Transverse colon (tissue), 4 donors: ENCODE results near the gene IRGQ.

ENCODE experiments used
- CTCF ChIP-seq, 5 experiments: fragments of 200-600 bp in 3 of 5; fragments of 450-650 bp in 2 of 5; sonication (generic) in 3 of 5; IDR thresholded peaks; 1 replicate in 2 of 5; 2 replicates in 3 of 5; pipeline ENCODE4 v1.5.1; 2016 to 2017; ENCODE audit warnings: antibody characterized with exemption in 5 of 5, inconsistent platforms in 3 of 5, mild to moderate bottlenecking in 2 of 5, moderate library complexity in 1 of 5
- EP300 ChIP-seq: sonication (generic); formaldehyde crosslinking; IDR thresholded peaks from one replicate; pipeline ENCODE4 v1.6.1; 2017; ENCODE audit warnings: antibody characterized with exemption, low read depth
- POLR2A ChIP-seq: fragments of 450-650 bp; IDR thresholded peaks from one replicate; pipeline ENCODE4 v1.6.1; 2016; ENCODE audit warnings: antibody characterized with exemption, mild to moderate bottlenecking, moderate library complexity
- POLR2AphosphoS5 ChIP-seq, 3 donors: sonication (generic); formaldehyde crosslinking; IDR thresholded peaks; one replicate each; pipeline ENCODE4 v1.6.1; 2016; ENCODE audit warnings: antibody characterized with exemption in 3 of 3

GRCh38 chr19:43581467-43581866 lies 14.5 kb downstream of the IRGQ start:
- TF ChIP-seq POLR2AphosphoS5 (IDR thresholded peaks at IDR 0.05) = no peak
- no peak for TF ChIP-seq CTCF (IDR thresholded peaks at IDR 0.05)
- no peak for TF ChIP-seq POLR2A
- no peak for TF ChIP-seq EP300
